Smooth muscle cell (in vitro differentiated cells): ENCODE data around the gene AQP12A. TPM values are rescaled to one million over a fixed set of nuclear protein-coding genes. Genes with fewer than 3 reads are reported as not detected.

ENCODE experiments used
- DNase-seq: peaks from one replicate; lab custom pipeline; 2025; ENCODE audit not compliant: unreplicated experiment; lab: John Stamatoyannopoulos, UW
- H2AFZ ChIP-seq: fragments of 200-600 bp; sonication (generic); 2 replicates; pipeline ENCODE4 v1.6.0; 2016; ENCODE audit warnings: antibody characterized with exemption, low read depth, mild to moderate bottlenecking
- H3F3A ChIP-seq: fragments of 200-600 bp; sonication (generic); 2 replicates; pipeline ENCODE4 v1.6.0; 2017; ENCODE audit warnings: antibody characterized with exemption, low read depth
- H3K27ac ChIP-seq: fragments of 200-600 bp; sonication (generic); 2 replicates; pipeline ENCODE4 v1.5.1; 2016; ENCODE audit warnings: low read depth, mild to moderate bottlenecking
- H3K27me3 ChIP-seq: fragments of 200-600 bp; sonication (generic); 2 replicates; pipeline ENCODE4 v1.6.1; 2016; ENCODE audit warnings: low read depth, mild to moderate bottlenecking
- H3K36me3 ChIP-seq: fragments of 200-600 bp; sonication (generic); 2 replicates; pipeline ENCODE4 v1.5.1; 2016; ENCODE audit warnings: low read depth
- H3K4me1 ChIP-seq: fragments of 200-600 bp; sonication (generic); 2 replicates; pipeline ENCODE4 v1.5.1; 2016; ENCODE audit warnings: low read depth
- H3K4me2 ChIP-seq: fragments of 200-600 bp; sonication (generic); 2 replicates; pipeline ENCODE4 v1.6.0; 2016; ENCODE audit warnings: mild to moderate bottlenecking
- H3K4me3 ChIP-seq: fragments of 200-600 bp; sonication (generic); 2 replicates; pipeline ENCODE4 v1.5.1; 2016; ENCODE audit warnings: mild to moderate bottlenecking
- H3K79me2 ChIP-seq: fragments of 200-600 bp; sonication (generic); 2 replicates; pipeline ENCODE4 v1.6.0; 2016; ENCODE audit warnings: low read depth, mild to moderate bottlenecking
- H3K9ac ChIP-seq: fragments of 200-600 bp; sonication (generic); 2 replicates; pipeline ENCODE4 v1.6.0; 2016; ENCODE audit warnings: low read depth
- H3K9me3 ChIP-seq: fragments of 200-600 bp; sonication (generic); replicated peaks from 2 replicates; pipeline ENCODE4 v1.5.1; 2016; ENCODE audit warnings: low read depth
- H4K20me1 ChIP-seq: fragments of 200-600 bp; sonication (generic); 2 replicates; pipeline ENCODE4 v1.6.0; 2016; ENCODE audit warnings: low read depth
- CTCF ChIP-seq: fragments of 200-600 bp; sonication (generic); IDR thresholded peaks from 2 replicates; pipeline ENCODE4 v1.5.1; 2017; ENCODE audit warnings: borderline replicate concordance, mild to moderate bottlenecking, antibody characterized with exemption; ENCODE audit not compliant: insufficient read depth, poor library complexity, severe bottlenecking
- WGBS: methylation state at CpG from one replicate; pipeline ENCODE4 v1.1.7; 2016; ENCODE audit warnings: low lambda C conversion rate; 5-methylcytosine and 5-hydroxymethylcytosine counted together
- polyA plus RNA-seq: library from polyadenylated mRNA; unstranded; fragments of >200 nt; fragmentation: Nextera tagmentation; extraction: Ambion mirVana; gene quantifications from 2 replicates; pipeline ENCODE4 v1.2.1, GENCODE V29; 2016
- total RNA-seq: library from RNA; depleted of rRNA; stranded (reverse); fragments of >200 nt; gene quantifications from 2 replicates; pipeline ENCODE4 v1.2.3, GENCODE V29; 2014

AQP12A gene
- total and polyA plus RNA-seq, 2 experiments from 2014 or later, result not detected

- TF ChIP-seq CTCF, result no peak
- no peak overlapping the region for H3K4me3 ChIP-seq
- H4K20me1 ChIP-seq, result no peaks in the 10 kb centered on the region
- H3K4me1 ChIP-seq, result no peaks in the 10 kb centered on the region
- no peaks in the 10 kb centered on the region for H3F3A ChIP-seq
- no peak overlapping the region for H3K27ac ChIP-seq
- DNase-seq, result no peak
- H3K9me3 ChIP-seq, result peaks cover 2% of the 10 kb centered on the region
- no peaks in the 10 kb centered on the region for H3K36me3 ChIP-seq
- H2AFZ ChIP-seq, result no peak overlapping the region
- H3K27me3 ChIP-seq, result peaks cover 19% of the 10 kb centered on the region
- H3K79me2 ChIP-seq, result no peaks in the 10 kb centered on the region
- no peak overlapping the region for H3K9ac ChIP-seq
- H3K4me2 ChIP-seq, result no peak overlapping the region
- WGBS, result 89% methylated on average over 1 of the region's 1 CpG
Measured at GRCh38 chr2:240664622-240665021, 27.0 kb upstream of the AQP12A start.

GRCh38 chr2:240670402-240670801 lies 21.3 kb upstream of the AQP12A start:
- H3K79me2 ChIP-seq, result no peaks in the 10 kb centered on the region
- no peak overlapping the region for H3K9ac ChIP-seq
- no peak overlapping the region for H3K4me2 ChIP-seq
- no peaks in the 10 kb centered on the region for H3K4me1 ChIP-seq
- TF ChIP-seq CTCF, result no peak
- peaks cover 36% of the 10 kb centered on the region for H3K27me3 ChIP-seq
- H3K4me3 ChIP-seq, result no peak overlapping the region
- H3K9me3 ChIP-seq, result no peaks in the 10 kb centered on the region
- H2AFZ ChIP-seq, result no peak overlapping the region
- no peak for DNase-seq
- no peak overlapping the region for H3K27ac ChIP-seq
- WGBS, result 86% methylated on average over 7 of the region's 7 CpGs
- H3F3A ChIP-seq, result no peaks in the 10 kb centered on the region
- H3K36me3 ChIP-seq, result no peaks in the 10 kb centered on the region
- no peaks in the 10 kb centered on the region for H4K20me1 ChIP-seq

GRCh38 chr2:240670950-240671349 lies 20.7 kb upstream of the AQP12A start:
- H3K27me3 ChIP-seq, result peaks cover 35% of the 10 kb centered on the region
- H3K9me3 ChIP-seq, result no peaks in the 10 kb centered on the region
- WGBS, result 75% methylated on average over 4 of the region's 4 CpGs
- H2AFZ ChIP-seq, result no peak overlapping the region
- no peak for DNase-seq
- H3K36me3 ChIP-seq, result no peaks in the 10 kb centered on the region
- no peaks in the 10 kb centered on the region for H3K4me1 ChIP-seq
- H3K4me3 ChIP-seq, result no peak overlapping the region
- no peaks in the 10 kb centered on the region for H3F3A ChIP-seq
- no peak for TF ChIP-seq CTCF
- no peaks in the 10 kb centered on the region for H3K79me2 ChIP-seq
- no peak overlapping the region for H3K4me2 ChIP-seq
- H3K9ac ChIP-seq, result no peak overlapping the region
- H3K27ac ChIP-seq, result no peak overlapping the region
- H4K20me1 ChIP-seq, result no peaks in the 10 kb centered on the region

- H3K4me2 ChIP-seq, result no peak overlapping the region
- 89% methylated on average over 41 of the region's 46 CpGs for WGBS
- H3K36me3 ChIP-seq, result no peaks in the 10 kb centered on the region
- no peaks in the 10 kb centered on the region for H3K4me1 ChIP-seq
- H3K4me3 ChIP-seq, result no peak overlapping the region
- H3K9me3 ChIP-seq, result no peaks in the 10 kb centered on the region
- TF ChIP-seq CTCF, result no peak
- H4K20me1 ChIP-seq, result no peaks in the 10 kb centered on the region
- H3K27me3 ChIP-seq, result peaks cover 23% of the 10 kb centered on the region
- H2AFZ ChIP-seq, result no peak overlapping the region
- H3K79me2 ChIP-seq, result no peaks in the 10 kb centered on the region
- DNase-seq, result no peak
- H3F3A ChIP-seq, result no peaks in the 10 kb centered on the region
- H3K9ac ChIP-seq, result no peak overlapping the region
- H3K27ac ChIP-seq, result no peak overlapping the region
Measured at GRCh38 chr2:240672076-240672700, 19.5 kb upstream of the AQP12A start.
